Activated CD4-positive, alpha-beta T cell treated with anti-CD3 and anti-CD28 coated beads, Interleukin-2, amount 50 U/mL, for 48 hours (primary cell): ENCODE data around the gene RANBP3L.
"Not testable (repeated sequence)": the region's sequence is repeated elsewhere in the genome, so short reads cannot be mapped to it uniquely, and the experiment has no call there.

ENCODE experiments used
- DNase-seq, 2 experiments: peaks; one replicate each; pipeline ENCODE4 v3.0.0-alpha.2; 2020

Gene RANBP3L

GRCh38 chr5:36283775-36284174 lies 17.9 kb downstream of the RANBP3L start:
- DNase-seq = not testable (repeated sequence)

GRCh38 chr5:36281626-36282025 lies 20.1 kb downstream of the RANBP3L start:
- DNase-seq = no peak

- DNase-seq = no peak
Measured at GRCh38 chr5:36279054-36279698, 22.5 kb downstream of the RANBP3L start.

GRCh38 chr5:36277521-36278176 lies 24.1 kb downstream of the RANBP3L start:
- DNase-seq = no peak

GRCh38 chr5:36276864-36277263 lies 24.8 kb downstream of the RANBP3L start:
- DNase-seq = no peak

- no peak for DNase-seq
Measured at GRCh38 chr5:36273809-36274526, 27.7 kb downstream of the RANBP3L start.

GRCh38 chr5:36272136-36272690 lies 29.5 kb downstream of the RANBP3L start:
- DNase-seq = no peak

GRCh38 chr5:36270876-36271575 lies 30.7 kb downstream of the RANBP3L start:
- no peak for DNase-seq

GRCh38 chr5:36270175-36270574 lies 31.5 kb downstream of the RANBP3L start:
- DNase-seq = no peak

GRCh38 chr5:36269478-36269877 lies 32.2 kb downstream of the RANBP3L start:
- DNase-seq = no peak

- no peak for DNase-seq
Measured at GRCh38 chr5:36267905-36268304, 33.8 kb downstream of the RANBP3L start.

GRCh38 chr5:36264202-36264760 lies 37.4 kb downstream of the RANBP3L start:
- DNase-seq = no peak

GRCh38 chr5:36261186-36261585 lies 40.5 kb downstream of the RANBP3L start:
- no peak for DNase-seq

- DNase-seq = no peak
Measured at GRCh38 chr5:36253575-36253974, 48.1 kb downstream of the RANBP3L start.

GRCh38 chr5:36252722-36253365 lies 48.9 kb downstream of the RANBP3L start:
- DNase-seq = no peak

GRCh38 chr5:36251218-36251617 lies 50.5 kb downstream of the RANBP3L start:
- DNase-seq = no peak

- no peak for DNase-seq
Measured at GRCh38 chr5:36250427-36250826, 51.3 kb downstream of the RANBP3L start.

GRCh38 chr5:36246036-36246800 lies 55.5 kb downstream of the RANBP3L start:
- no peak for DNase-seq

- no peak for DNase-seq
Measured at GRCh38 chr5:36244076-36244475, 57.6 kb downstream of the RANBP3L start.

GRCh38 chr5:36243653-36244052 lies 58.0 kb downstream of the RANBP3L start:
- DNase-seq = no peak
